Measurements from ENCODE around the gene ARAP3.

ARAP3 gene

DNA sequence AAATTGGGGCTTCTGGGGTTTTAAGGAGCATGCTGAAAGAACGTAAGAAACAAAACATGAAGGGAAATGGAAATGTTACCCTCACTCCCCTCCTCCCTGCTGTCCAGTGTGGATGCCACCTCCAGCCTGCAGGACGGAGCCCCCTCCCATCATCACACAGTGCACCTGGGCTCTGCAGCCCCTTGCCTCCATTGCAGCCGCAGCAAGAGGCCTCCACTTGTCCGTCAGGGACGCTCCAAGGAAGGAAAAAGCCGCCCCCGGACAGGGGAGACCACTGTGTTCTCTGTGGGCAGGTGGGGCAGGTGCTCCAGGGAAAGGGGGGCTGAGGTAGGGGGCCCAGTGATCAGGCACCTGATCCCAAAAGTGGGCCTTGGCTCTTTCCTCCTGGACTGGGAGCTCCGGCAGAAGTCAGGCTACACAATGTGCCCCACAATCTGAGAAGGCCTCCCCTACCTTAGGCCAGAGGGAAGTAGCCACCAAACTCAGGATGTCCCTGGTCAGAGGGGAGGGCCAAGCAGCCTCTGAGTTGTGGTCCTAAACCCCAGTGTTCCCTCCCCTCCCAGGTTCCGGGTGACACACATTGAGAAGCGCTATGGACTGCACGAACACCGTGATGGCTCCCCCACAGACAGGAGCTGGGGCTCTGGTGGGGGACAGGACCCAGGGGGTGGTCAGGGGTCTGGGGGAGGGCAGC is 42.5 kb downstream of the ARAP3 start:
- DNase-seq = no peak

DNA sequence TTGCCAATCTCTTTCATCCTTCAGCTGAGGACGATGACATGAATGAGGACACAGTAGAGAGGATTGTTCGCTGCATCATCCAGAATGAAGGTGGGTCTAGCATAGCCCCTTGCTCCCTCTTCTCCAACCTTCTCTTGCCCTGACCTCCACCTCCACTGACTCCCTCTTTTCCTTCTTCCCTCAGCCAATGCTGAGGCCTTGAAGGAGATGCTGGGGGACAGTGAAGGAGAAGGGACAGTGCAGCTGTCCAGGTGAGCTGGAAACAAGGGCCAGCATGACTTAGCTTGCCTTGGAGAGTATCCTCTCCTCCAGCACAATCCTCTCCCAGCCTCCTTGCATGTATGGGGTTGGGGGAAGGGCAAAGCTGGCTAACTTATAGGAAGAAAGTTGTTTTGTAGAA is 43.3 kb downstream of the ARAP3 start:
- no peak for DNase-seq

DNA sequence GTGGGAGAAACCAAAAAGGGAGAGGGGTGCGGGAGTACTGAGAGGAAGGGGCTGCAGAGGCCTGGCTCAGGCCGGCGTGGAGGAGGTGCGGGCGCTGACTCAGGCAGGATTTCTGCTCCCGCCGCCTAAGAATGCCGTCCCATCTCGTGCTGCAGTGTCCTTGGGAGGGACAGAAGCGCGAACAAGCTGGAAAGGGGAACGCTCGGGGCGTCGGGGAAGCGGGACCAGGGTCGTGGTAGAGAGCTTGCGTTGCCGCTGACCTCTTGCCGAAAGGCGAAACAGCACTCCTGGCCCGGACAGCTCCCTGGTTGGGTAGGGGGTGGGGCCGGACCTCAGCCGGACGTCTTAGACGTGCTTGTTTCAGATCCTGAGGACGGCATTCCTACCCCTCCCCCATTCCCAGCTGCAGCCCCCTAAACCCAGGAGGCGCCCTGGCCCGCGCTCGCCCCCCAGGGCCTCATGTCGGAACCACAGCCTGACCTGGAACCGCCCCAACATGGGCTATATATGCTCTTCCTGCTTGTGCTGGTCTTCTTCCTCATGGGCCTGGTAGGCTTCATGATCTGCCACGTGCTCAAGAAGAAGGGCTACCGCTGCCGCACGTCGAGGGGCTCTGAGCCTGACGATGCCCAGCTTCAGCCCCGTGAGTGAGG is 44.1 kb downstream of the ARAP3 start:
- DNase-seq = peak; percentile 69 to 73

DNA sequence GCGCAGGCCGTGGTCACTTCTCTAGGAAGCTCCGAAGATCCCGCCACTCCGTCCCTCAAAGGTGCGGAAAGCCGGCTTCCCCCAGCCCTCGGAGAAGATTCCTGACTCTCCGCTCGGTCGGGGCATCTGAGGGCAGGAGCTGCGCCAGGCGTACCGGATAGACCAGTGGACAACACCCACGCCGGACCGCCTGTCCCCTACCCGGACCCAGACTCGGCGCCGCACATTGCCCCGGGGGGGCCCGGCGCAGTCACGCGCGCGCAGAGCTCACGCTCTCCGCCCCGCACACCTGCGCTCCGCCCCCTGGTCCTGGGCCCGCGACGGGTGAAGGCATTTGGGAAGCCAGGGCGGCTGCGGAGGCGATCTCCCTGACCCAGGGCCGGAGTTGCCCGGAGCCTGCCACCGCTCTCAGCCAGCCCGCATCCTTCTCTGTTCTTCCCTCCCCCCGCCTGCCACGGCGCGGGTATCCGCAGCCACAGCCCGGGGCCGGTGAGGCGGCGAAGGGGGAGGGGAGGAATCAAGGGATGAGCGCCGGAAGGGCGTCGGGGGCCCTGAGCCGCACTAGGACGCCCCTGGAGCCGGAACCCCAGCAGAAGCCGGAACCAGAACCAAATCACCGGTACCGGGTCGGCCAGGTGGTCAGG is 44.8 kb downstream of the ARAP3 start:
- DNase-seq = peak; percentile 45 to 58

DNA sequence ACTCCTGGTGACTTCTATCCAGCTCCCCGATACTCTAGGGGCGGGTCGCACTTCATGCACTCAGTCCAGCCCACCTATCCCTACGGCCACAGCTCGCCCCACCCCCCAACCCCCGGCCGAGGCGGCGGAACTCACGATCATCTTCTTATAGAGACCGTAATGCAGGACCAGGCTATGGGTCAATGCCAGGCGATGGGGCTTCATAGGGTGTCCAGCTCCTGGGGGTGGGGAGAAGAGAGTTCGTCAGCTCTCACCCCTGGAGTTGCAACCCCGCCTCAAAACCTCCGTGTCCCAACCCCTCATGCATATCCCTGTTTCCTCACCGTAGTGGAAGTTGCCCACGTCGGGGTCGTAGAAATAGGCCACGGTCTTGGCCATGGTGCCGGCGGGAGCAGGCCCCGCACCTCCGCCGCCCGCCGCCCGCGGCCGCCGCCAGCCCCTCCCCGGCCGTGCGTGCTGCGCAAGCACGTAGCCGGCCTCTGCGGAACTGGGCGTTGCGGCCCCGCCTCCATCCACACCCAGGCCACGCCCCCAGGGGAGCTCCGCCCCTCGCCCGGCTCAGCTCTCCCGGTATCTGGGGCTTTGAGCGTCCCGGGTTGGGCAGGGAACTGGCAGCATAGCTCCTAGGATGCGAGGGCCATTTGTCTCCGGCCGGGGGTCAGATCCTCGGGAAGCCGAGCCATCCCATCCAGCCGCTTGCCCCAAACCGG is 45.5 kb downstream of the ARAP3 start, which contains the start of the genes HDAC3 and RELL2:
TSS of gene HDAC3 (minus strand) at position 437 of the 710 bp plus-strand sequence. CDS start at position 378, 59 bp downstream.
TSS of gene RELL2 (plus strand) at position 585 of the 710 bp plus-strand sequence. CDS start 1,229 bp downstream, outside the sequence.
- DNase-seq = peak; percentile 91 to 93

DNA sequence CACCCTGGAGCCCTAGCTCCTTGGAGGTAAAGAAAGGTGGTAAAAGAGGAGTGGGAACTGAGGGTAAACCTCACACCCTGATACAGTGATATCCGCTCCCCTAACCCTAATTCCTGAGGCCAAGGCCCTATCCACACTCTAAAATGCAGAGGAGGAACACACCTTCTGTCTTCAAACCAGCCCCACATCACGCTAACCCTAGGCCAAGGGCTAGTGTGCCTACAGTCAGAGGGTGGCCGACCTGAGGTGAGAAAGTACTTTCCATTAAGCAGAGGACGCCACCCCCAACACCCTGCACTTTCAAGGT is 46.0 kb downstream of the ARAP3 start:
- DNase-seq = no peak

DNA sequence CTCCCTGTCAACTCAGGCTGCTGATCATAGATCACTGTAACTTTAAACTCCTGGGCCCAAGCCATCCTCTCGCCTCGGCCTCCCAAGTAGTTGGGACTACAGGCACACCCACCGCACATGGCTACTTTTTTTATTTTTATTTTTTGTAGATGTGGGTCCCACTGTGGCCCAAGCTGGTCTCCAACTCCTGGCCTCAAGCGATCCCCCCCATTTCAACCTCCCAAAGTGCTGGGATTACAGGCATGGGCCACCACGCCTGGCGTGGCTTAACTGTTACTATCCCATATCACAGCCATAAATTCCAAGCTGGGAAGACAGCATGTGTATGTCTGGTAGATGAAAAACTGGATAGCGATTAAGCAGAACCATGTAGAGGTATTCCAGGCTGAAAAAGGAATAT is 46.4 kb downstream of the ARAP3 start:
- no peak for DNase-seq

DNA sequence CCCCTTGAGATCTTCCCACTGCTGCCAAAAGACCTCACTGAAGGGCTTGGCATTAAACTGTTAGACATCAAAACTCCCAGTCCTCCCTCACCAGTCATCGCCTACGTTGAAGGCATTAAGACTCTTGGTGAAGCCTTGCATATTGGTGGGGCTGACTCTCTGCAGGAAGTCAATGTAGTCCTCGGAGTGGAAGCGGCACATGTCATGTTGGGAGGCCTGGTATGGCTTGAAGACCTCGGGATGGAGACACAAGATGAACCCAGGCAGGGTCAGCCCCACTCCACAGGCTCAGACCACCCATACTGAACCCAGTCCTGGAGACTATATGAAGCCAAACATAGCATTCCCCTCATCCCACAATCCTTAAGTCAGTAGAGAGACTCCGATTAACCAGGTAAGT is 47.3 kb downstream of the ARAP3 start:
- no peak for DNase-seq

DNA sequence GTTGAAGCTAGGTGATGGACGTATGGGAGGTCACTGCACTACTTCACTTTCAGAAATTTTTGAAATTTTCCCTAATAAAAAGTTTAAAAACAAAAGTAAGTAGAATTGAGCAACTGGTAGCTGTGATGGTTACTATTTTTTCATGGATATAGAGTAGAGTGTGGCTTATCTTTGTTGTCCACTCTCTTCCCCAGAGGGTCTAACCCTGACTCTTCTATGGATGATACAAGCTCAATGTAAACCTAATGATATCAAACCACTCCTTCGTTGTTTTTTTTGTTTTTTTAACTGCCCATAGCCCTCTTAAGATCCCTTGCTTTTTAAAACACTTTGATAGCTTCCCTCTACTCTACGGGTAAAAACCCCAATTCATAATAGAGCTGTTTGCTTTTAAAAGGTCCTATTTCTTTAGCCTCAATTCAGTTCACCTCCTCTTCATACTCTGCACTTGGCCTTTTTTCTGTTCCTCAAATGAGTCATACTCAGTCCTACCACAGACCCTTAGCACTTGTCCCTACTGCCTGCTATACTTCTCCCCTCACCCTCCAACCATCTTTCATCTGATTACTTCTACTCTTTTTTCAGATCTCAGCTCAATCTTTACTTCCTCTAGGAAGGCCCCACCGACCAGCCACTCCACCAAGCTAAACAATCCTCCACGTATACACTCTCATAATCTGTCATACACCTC is 48.0 kb downstream of the ARAP3 start:
- no peak for DNase-seq

DNA sequence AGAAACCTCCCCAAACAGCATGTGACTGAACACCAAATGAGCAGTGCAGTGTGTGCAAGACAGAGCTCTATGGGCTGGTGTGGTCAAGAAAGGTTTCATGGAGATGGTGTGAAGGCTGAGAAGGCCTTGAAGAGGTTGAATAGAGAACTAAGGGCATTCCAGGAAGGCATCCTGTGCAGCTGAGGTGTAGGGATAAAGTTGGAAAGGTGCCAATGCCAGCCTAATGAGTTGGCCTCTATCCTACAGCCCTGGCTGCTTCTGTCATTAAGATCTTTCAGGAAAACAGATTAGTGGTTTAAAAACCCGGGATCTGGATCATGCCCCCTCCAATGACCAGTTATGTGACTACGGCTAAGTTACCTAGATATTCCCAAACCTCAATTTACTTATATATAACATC is 49.4 kb downstream of the ARAP3 start:
- DNase-seq = no peak

DNA sequence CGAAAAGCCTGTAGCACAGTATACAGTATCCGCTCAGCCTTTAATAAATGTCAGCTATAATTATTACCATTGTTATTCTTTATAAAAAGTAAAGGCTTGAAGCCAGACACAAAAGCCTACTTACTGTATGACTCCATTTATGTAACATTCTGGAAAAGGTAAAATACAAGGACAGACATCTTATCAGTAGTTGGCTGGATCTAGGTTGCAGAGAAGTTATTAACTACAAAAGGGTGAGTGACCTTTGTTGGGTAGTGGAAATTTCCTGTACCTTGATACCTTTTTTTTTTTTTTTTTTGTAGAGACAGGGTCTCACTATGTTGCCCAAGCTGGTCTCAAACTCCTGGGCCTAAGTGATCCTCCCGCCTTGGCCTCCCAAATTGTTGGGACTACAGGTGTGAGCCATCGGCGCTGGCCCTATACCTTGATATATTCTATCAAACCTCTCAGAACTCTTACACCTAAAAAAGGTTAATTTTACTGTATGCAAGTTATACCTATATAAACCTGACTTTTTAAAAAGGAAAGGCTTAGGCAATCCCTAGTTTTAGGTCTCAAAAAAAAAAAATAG is 51.4 kb downstream of the ARAP3 start:
- DNase-seq = no peak

DNA sequence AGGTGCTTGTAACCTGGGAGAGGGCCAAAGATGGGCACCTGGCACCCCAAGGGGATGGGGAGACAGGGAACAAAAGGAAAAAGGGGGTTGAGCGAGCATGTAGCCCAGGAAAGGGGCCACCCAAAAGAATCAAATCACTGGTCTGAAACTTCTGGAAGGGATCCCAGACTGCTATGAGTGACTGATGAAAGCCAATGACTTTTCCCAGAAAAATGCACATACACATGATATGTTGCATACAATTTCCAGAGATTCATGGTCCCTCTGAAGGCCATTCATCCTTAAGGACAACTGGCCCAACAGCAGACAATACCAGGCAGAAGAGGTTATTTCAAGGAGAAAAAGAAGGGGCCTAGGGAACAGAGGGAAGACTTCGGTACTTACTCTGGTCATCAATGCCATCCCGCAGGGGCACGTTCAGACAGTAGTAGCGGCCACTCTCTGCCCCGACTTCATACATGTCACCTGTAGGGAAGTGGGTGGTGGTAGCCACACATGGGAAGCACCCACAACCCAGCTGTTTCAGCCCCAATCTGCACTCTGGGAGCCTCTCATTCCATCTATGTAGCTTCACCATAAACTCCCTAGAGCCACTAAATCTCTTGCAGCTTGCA is 53.7 kb downstream of the ARAP3 start:
- DNase-seq = no peak

DNA sequence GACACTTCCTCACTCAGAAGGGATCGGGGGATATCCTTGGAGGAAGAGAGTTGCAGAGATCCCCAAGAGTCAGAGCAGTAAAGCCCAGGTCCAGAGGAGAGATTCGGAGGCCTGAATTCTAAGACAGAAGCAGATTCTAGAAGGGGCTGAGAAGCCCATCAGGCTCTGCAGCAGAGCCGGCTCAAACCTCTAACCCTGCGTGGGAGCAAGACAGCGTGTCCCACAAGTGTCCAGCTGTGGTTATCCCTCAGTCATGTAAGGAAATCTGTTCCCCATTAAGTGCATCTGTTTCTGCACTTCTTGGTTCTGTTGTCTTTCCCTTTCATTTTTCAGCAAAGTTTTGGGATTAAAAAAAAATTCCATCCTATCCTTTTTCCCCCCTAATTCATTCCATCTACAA is 58.4 kb downstream of the ARAP3 start:
- DNase-seq = no peak

DNA sequence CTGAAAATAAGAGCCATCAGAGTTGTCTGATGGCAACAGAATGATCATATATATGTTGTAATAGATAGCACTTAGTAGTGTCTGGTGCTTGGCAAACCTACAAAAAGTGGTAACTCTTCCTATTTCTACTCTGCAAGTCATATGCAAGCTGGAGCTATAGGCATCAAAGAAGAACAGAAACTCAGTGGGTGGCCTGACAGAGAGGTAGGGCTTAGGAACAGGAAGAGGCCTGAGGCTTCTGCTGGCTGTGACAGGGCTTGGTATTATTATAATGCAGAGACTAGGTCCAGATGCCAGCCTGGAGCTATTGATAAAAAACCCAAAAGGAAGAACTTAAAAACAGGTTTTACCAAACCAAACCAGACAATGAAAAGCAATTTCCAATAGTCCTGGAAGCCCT is 58.8 kb downstream of the ARAP3 start:
- peak in 1 of 2 donors; percentile 42 for DNase-seq

DNA sequence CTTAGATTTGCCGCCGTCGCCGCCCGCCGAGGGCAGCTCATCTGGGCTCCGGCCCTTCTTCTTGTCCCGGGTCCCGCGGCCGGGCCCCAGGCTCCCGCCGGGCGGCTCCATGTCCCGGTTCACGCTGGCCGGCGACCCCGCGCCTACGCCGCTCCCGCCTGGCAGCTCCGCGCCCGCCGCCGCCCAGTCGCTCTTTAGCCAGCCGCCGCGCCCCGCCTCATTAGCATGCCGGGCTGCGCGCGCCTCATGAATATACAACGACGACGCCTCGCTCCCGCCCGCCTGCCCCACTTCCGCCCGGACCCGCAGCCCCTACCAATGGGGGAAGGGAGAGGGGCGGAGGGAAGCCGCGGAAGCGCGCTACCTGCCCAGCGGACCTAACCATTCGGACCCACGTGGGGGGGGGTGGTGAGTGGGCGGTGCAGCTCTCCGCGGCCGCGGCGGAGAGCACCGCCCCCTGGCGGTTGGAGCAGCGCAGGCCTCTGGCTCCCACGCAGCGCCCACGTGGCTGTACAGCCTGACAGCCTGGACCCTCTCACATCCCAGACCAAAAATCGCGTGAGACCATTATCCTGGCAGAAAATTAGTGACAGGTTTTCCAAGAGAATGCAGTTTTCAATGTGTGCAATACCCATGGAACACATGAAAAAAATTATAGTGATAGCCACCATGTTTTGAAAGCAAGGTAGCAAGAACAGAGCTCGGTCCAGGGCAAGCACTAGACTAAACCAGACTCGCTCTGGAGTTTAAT is 63.1 kb downstream of the ARAP3 start, which contains the start of gene DIAPH1:
TSS of gene DIAPH1 (minus strand) at position 197 of the 751 bp plus-strand sequence. CDS start at position 111, 86 bp downstream.
- DNase-seq = peak; percentile 98

DNA sequence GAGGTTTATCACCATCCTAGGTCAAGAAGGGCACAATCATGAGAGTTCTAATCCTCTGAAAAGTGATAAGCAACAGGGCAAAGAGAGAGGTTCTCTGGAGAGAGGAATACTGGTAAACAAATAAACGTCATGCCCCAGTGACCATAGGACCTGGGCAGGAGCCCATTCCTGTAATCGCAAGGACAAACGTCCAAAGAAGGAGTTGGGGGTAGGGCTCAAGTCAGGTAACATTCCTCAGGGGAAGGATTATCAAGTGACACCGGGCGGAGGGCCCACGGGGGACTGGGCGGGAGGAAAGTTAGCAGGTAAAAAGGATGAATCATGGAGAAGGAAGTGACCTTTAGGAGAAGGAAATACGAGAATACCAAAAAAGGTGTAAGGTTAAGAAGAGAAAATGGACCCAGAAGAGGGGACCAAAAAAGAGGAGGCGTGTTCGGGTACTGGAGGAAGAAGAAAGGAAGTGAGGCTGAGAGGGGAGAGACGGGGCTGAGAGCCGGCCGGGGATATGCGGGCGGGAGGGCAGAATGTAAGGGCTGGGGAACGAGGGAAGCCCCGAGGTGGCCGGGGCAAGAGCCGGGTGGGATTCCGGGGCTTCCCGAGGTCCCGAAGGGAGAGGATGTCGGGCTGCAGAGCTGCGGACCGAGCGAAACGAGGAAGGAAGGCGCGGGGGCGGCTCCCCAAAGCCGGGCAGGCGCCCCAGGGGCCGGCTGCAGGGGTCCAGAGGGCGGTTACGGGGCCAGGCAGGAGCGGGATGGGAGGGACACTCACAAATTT is 63.8 kb downstream of the ARAP3 start:
- DNase-seq = peak; percentile 36 to 66

DNA sequence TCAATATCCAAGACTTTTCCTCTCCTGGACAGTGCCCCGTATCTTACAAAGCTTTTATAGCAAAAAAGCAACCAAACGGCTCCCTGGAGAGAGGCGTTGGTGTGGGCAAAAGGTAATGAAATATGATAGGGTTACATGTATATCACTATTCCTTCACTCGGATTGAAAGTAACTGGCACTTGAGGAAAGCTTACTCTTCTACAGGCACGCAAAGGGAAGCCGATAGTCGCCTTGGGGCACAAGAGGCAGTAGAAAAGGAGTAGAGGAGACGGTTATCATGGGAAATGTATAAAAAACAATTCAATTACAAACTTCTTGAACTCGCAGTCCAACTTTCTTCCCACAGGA is 64.4 kb downstream of the ARAP3 start:
- no peak for DNase-seq

DNA sequence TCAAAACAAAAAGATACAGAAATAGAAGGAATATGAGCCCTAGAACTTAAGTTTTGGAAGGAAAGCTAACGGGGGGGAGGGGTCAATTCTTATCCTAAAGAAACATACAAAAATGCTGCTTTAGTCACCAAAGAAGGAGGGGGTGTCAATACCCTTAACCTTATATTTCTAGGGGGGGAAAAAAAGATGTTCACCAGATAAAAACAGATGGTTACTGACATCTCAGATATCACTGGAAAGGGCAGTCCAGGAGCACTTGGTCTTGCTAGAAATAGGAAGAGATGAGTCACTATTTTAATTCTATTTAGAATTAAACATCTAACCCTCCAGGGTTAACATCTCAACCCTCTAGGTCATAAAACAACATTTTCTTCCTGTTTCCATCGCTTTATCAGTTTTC is 64.9 kb downstream of the ARAP3 start:
- no peak for DNase-seq

DNA sequence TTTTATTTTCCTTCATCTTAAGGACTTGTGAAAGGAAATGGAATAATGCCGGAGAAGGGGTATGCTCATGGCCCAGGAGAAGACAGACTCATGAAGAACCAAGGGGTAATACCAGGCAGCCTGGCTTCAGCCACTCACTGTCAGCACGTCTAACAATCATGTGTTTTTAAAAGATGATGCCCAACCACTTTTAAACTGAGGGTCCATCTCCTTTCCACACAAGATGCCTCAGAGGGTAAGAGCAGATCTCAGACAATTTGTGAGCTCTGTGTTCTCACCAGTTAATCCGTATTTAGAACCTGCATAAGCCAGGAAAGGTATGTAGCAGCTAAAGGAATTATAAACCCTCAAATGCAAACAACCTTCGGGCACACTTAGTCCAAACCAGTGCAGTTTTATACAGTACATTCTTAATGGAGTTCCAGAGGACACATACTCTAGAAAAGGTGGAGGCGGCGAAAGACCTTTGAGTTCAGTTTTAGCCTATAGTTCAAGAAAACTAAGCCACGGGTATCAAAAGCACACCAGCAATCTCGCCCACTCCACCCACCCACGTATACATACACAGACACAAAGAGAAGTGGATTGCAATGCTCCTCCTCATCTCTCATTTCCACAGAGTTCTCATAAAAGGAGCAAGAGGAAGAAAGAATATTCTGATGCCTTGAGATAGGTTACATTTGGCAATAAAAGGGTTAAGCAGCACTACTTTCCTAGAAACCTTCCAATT is 65.9 kb downstream of the ARAP3 start:
- no peak for DNase-seq

DNA sequence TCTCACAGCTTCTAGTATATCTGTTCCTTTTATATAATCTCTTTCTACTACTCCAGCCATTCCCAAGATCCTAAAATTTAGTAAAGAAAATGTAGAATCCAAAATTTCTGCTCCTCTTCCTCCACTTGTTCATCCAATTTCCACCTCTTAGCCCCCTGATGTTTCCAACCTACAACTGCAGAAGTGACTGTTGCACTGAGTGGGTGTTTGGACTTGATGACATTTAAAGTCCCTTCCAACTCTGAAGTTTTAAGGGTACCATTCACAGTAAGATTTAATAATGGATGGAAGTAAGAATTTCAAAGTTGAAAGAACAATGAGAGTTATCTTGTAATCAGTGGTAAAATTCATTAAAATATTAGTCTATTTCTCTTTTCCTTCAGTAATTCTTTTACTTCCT is 68.7 kb downstream of the ARAP3 start:
- DNase-seq = no peak

Data from CD4-positive, alpha-beta T cell treated with Interleukin-1 beta for 1 hour (primary cell).